ENCODE results near the gene LSM7.

DNA sequence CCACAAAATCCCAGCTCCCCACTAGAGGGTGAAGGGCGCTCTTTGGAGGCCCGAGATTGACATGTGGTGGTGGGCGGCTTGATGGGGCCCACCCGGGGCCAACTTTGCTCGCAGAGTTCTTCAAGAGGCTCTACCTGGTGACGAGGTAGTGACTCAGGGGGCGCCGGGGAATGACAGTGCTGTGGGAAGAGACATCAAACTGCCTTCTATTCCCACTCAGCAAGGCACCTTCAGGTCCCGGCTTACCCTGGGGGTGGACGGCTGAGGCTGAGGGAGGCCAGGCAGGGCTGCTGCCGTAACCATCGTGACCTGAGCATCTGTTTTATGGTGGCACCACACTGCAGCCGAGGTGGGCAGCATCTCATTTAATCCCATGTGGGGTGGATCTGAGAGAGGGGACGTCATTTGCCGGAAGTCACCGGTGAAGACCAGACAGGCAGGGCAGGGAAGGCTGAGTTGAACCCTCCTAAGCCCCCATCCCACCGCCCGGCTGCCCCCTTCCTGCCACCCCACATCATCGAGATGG is 22.0 kb downstream of the LSM7 start:
- TF ChIP-seq, protein P1, sequence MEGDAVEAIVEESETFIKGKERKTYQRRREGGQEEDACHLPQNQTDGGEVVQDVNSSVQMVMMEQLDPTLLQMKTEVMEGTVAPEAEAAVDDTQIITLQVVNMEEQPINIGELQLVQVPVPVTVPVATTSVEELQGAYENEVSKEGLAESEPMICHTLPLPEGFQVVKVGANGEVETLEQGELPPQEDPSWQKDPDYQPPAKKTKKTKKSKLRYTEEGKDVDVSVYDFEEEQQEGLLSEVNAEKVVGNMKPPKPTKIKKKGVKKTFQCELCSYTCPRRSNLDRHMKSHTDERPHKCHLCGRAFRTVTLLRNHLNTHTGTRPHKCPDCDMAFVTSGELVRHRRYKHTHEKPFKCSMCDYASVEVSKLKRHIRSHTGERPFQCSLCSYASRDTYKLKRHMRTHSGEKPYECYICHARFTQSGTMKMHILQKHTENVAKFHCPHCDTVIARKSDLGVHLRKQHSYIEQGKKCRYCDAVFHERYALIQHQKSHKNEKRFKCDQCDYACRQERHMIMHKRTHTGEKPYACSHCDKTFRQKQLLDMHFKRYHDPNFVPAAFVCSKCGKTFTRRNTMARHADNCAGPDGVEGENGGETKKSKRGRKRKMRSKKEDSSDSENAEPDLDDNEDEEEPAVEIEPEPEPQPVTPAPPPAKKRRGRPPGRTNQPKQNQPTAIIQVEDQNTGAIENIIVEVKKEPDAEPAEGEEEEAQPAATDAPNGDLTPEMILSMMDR (IDR thresholded peaks at IDR 0.05), result no peak
- TF ChIP-seq POLR2AphosphoS5 (IDR thresholded peaks at IDR 0.05), result no peak
